SK-N-SH treated with all-trans-retinoic acid at 6 μM for 48 hours (cell line): ENCODE measurements around the gene EMC6.

Experiments used
- ATAC-seq: fragments of 200-7000 bp; cut with Tn5 transposase; 3 replicates; pipeline ENCODE4 v1.9.1; 2020; ENCODE audit warnings: mild to moderate bottlenecking, moderate library complexity
- ARNTL ChIP-seq: fragments of 450-650 bp; formaldehyde crosslinking; IDR thresholded peaks from 2 replicates; pipeline ENCODE4 v1.5.0; 2020; ENCODE audit warnings: low read depth, mild to moderate bottlenecking, moderate library complexity, borderline replicate concordance
- BACH2 ChIP-seq: fragments of 250-450 bp; sonication (Bioruptor Pico); IDR thresholded peaks from 2 replicates; pipeline ENCODE4 v1.9.0; 2021; ENCODE audit warnings: mild to moderate bottlenecking, borderline replicate concordance
- CREB5 ChIP-seq: fragments of 250-450 bp; sonication (Bioruptor Pico); IDR thresholded peaks from 2 replicates; pipeline ENCODE4 v1.5.1; 2020; ENCODE audit warnings: low read depth, mild to moderate bottlenecking, moderate library complexity
- CSRNP3 ChIP-seq: fragments of 250-450 bp; sonication (Bioruptor Pico); IDR thresholded peaks from 2 replicates; pipeline ENCODE4 v1.5.1; 2021; ENCODE audit warnings: mild to moderate bottlenecking, moderate library complexity
- ESRRG ChIP-seq: fragments of 250-450 bp; sonication (Bioruptor Pico); IDR thresholded peaks from 2 replicates; pipeline ENCODE4 v1.6.1; 2021; ENCODE audit warnings: mild to moderate bottlenecking
- OSR1 ChIP-seq: fragments of 250-450 bp; sonication (Bioruptor Pico); IDR thresholded peaks from 2 replicates; pipeline ENCODE4 v1.8.0; 2022; ENCODE audit warnings: moderate library complexity, mild to moderate bottlenecking, inconsistent platforms
- PATZ1 ChIP-seq: fragments of 250-450 bp; sonication (Bioruptor Pico); IDR thresholded peaks from 2 replicates; pipeline ENCODE4 v1.8.0; 2020; ENCODE audit warnings: mild to moderate bottlenecking, moderate library complexity, borderline replicate concordance
- POU6F1 ChIP-seq: fragments of 250-450 bp; sonication (Bioruptor Pico); IDR thresholded peaks from 2 replicates; pipeline ENCODE4 v1.8.0; 2021; ENCODE audit warnings: low read depth, mild to moderate bottlenecking, moderate library complexity, borderline replicate concordance
- PPARA ChIP-seq: fragments of 250-450 bp; sonication (Bioruptor Pico); IDR thresholded peaks from 2 replicates; pipeline ENCODE4 v1.5.0; 2020; ENCODE audit warnings: mild to moderate bottlenecking, borderline replicate concordance
- RARB ChIP-seq: fragments of 250-450 bp; sonication (Bioruptor Pico); IDR thresholded peaks from 2 replicates; pipeline ENCODE4 v1.8.0; 2021; ENCODE audit warnings: mild to moderate bottlenecking, moderate library complexity
- SNAI2 ChIP-seq: fragments of 250-450 bp; sonication (Bioruptor Pico); IDR thresholded peaks from 2 replicates; pipeline ENCODE4 v1.5.0; 2020; ENCODE audit warnings: mild to moderate bottlenecking, moderate library complexity
- TSHZ2 ChIP-seq: fragments of 250-450 bp; sonication (Bioruptor Pico); IDR thresholded peaks from 2 replicates; pipeline ENCODE4 v1.5.0; 2020; ENCODE audit warnings: mild to moderate bottlenecking, moderate library complexity
- ZFP3 ChIP-seq: fragments of 250-450 bp; sonication (Bioruptor Pico); IDR thresholded peaks from 2 replicates; pipeline ENCODE4 v1.5.0; 2020; ENCODE audit warnings: mild to moderate bottlenecking, moderate library complexity
- ZFP30 ChIP-seq: fragments of 450-650 bp; formaldehyde crosslinking; IDR thresholded peaks from 2 replicates; pipeline ENCODE4 v1.5.0; 2022; ENCODE audit warnings: mild to moderate bottlenecking, moderate library complexity
- ZNF565 ChIP-seq: fragments of 450-650 bp; formaldehyde crosslinking; conservative IDR thresholded peaks from 2 replicates; pipeline ENCODE4 v1.5.0; 2020; ENCODE audit warnings: low read depth, mild to moderate bottlenecking, moderate library complexity
- ZNF70 ChIP-seq: fragments of 450-650 bp; formaldehyde crosslinking; IDR thresholded peaks from 2 replicates; pipeline ENCODE4 v1.5.0; 2020; ENCODE audit warnings: mild to moderate bottlenecking, moderate library complexity
- ZNF8 ChIP-seq: fragments of 450-650 bp; formaldehyde crosslinking; IDR thresholded peaks from 2 replicates; pipeline ENCODE4 v1.5.0; 2020; ENCODE audit warnings: mild to moderate bottlenecking, moderate library complexity

Gene EMC6

GRCh38 chr17:3682033-3682432 lies 13.4 kb downstream of the EMC6 start:
- TF ChIP-seq ZNF8 = no peak
- no peak for ATAC-seq

- ATAC-seq = peak; percentile 86
- TF ChIP-seq ARNTL (CRISPR knock-in tag) (no peak), SNAI2 (CRISPR knock-in tag) (no peak), ZNF565 (CRISPR knock-in tag) (no peak), POU6F1 (no peak), ZFP30 (no peak), PATZ1 (CRISPR knock-in tag) (no peak), ZNF70 (CRISPR knock-in tag) (no peak), CREB5 (CRISPR knock-in tag) (no peak), RARB (CRISPR knock-in tag) (no peak), ZFP3 (CRISPR knock-in tag) (no peak), PPARA (CRISPR knock-in tag) (no peak), CSRNP3 (CRISPR knock-in tag) (no peak)
Measured at GRCh38 chr17:3683054-3683511, 14.5 kb downstream of the EMC6 start.

- ATAC-seq = no peak
- no peak for TF ChIP-seq TSHZ2 (CRISPR knock-in tag)
Measured at GRCh38 chr17:3685174-3685573, 16.6 kb downstream of the EMC6 start.

- ATAC-seq = peak; percentile 26
- no peak for TF ChIP-seq POU6F1
- TF ChIP-seq RARB (CRISPR knock-in tag) = no peak
- no peak for TF ChIP-seq ESRRG (CRISPR knock-in tag)
- no peak for TF ChIP-seq ZNF70 (CRISPR knock-in tag)
- no peak for TF ChIP-seq ZFP30
- no peak for TF ChIP-seq TSHZ2 (CRISPR knock-in tag)
- TF ChIP-seq OSR1 = no peak
- TF ChIP-seq PPARA (CRISPR knock-in tag) = no peak
- TF ChIP-seq CSRNP3 (CRISPR knock-in tag) = no peak
- TF ChIP-seq PATZ1 (CRISPR knock-in tag) = no peak
- no peak for TF ChIP-seq BACH2
Measured at GRCh38 chr17:3688027-3688553, 19.5 kb downstream of the EMC6 start.
